Measurements from ENCODE around the gene SDK1. TPM values are rescaled to one million over a fixed set of nuclear protein-coding genes. Genes with fewer than 3 reads are reported as not detected.

The SDK1 gene
- total RNA-seq, 1 experiment from 2014 or later, result 7.1 TPM

DNA sequence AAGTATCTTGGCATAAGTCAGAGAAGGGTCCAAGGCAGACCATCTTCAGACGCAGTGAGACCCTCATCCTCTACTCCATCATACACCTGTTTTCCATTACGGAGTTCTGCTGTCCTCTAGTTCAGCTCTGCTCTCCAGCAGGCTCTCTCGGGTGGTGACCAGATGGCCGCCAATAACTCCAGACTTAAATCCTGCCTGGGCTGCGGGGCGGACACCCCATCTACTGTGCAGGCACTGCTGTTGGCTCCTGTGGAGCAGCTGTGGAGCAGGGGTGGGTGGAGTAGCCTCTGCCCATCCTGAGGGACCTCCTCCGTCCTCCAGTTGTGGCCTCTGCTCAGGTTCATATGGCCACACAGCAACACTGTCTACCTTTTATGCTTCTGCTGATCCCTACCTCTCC lies 608.1 kb downstream of the SDK1 start:
- Histone ChIP-seq H3K4me3 (ENCODE audit: low read depth, low read length) (no peak overlapping the region), H3K9me3 (no peaks in the 10 kb centered on the region), H3K4me1 (no peaks in the 10 kb centered on the region), H3K36me3 (ENCODE audit: control insufficient read depth, insufficient read depth, low read length) (no peaks in the 10 kb centered on the region), H3K27me3 (replicated peaks; ENCODE audit: control insufficient read depth, insufficient read depth, low read length) (no peaks in the 10 kb centered on the region)
- Mint-ChIP-seq H3K27ac (ENCODE audit: unreplicated experiment) (no peak overlapping the region), H3K27me3 (ENCODE audit: insufficient read depth, unreplicated experiment) (no peaks in the 10 kb centered on the region), H3K36me3 (ENCODE audit: insufficient read depth, unreplicated experiment) (peaks cover 11% of the 10 kb centered on the region), H3K4me1 (ENCODE audit: low read depth, unreplicated experiment) (no peaks in the 10 kb centered on the region), H3K9me3 (ENCODE audit: unreplicated experiment) (peaks cover 6% of the 10 kb centered on the region), H3K4me3 (ENCODE audit: unreplicated experiment) (no peak overlapping the region)
- no peak for TF ChIP-seq CTCF (IDR thresholded peaks at IDR 0.05; ENCODE audit: insufficient read depth in 1 of 2, low read depth in 1 of 2, low read length in 1 of 2, severe bottlenecking in 1 of 2, unreplicated experiment in 1 of 2)
- BruUV-seq (replicated peaks), result no TSS peak
- ChIA-PET POLR2A (no interaction called here), CTCF (no interaction called here)
- intact Hi-C loops (cut with micrococcal nuclease; ENCODE audit: unreplicated experiment), result no loop called here
- no peak for DNase-seq

GRCh38 chr7:3910054-3910453 lies 609.0 kb downstream of the SDK1 start:
- Mint-ChIP-seq H3K27ac (ENCODE audit: unreplicated experiment) (no peak overlapping the region), H3K27me3 (ENCODE audit: insufficient read depth, unreplicated experiment) (no peaks in the 10 kb centered on the region), H3K9me3 (ENCODE audit: unreplicated experiment) (peaks cover 6% of the 10 kb centered on the region), H3K4me3 (ENCODE audit: unreplicated experiment) (no peak overlapping the region), H3K4me1 (ENCODE audit: low read depth, unreplicated experiment) (no peaks in the 10 kb centered on the region), H3K36me3 (ENCODE audit: insufficient read depth, unreplicated experiment) (peaks cover 11% of the 10 kb centered on the region)
- TF ChIP-seq CTCF (IDR thresholded peaks at IDR 0.05; ENCODE audit: insufficient read depth in 1 of 2, low read depth in 1 of 2, low read length in 1 of 2, severe bottlenecking in 1 of 2, unreplicated experiment in 1 of 2), result no peak
- Histone ChIP-seq H3K27me3 (replicated peaks; ENCODE audit: control insufficient read depth, insufficient read depth, low read length) (no peaks in the 10 kb centered on the region), H3K9me3 (no peaks in the 10 kb centered on the region), H3K4me1 (no peaks in the 10 kb centered on the region), H3K4me3 (ENCODE audit: low read depth, low read length) (no peak overlapping the region), H3K36me3 (ENCODE audit: control insufficient read depth, insufficient read depth, low read length) (no peaks in the 10 kb centered on the region)
- ChIA-PET POLR2A (no interaction called here), CTCF (no interaction called here)
- no peak for DNase-seq
- BruUV-seq (replicated peaks), result no TSS peak
- intact Hi-C loops (cut with micrococcal nuclease; ENCODE audit: unreplicated experiment), result no loop called here

DNA sequence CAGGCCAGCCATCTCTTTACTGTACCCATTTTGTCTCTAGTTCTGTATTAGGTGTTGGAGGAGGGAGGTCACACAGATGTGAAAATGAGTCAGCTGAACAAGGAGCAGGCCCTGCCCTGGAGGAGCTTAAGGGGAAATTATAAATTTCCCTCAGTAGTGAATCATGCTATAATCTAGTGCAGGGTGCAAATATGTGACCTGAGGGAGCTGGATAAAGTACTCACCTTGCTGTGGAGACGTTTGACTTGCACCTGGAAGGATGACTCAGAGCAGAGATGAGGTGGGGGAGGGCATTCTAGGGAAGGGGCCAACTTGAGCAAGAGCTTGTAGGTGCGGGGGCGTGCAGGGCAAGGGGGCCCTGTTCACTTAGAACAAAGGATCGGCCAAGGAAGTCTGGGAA lies 610.6 kb downstream of the SDK1 start:
- no peak for TF ChIP-seq CTCF (IDR thresholded peaks at IDR 0.05; ENCODE audit: insufficient read depth in 1 of 2, low read depth in 1 of 2, low read length in 1 of 2, severe bottlenecking in 1 of 2, unreplicated experiment in 1 of 2)
- Mint-ChIP-seq H3K9me3 (ENCODE audit: unreplicated experiment) (peaks cover 6% of the 10 kb centered on the region), H3K36me3 (ENCODE audit: insufficient read depth, unreplicated experiment) (peaks cover 11% of the 10 kb centered on the region), H3K27me3 (ENCODE audit: insufficient read depth, unreplicated experiment) (no peaks in the 10 kb centered on the region), H3K4me1 (ENCODE audit: low read depth, unreplicated experiment) (no peaks in the 10 kb centered on the region), H3K4me3 (ENCODE audit: unreplicated experiment) (no peak overlapping the region), H3K27ac (ENCODE audit: unreplicated experiment) (no peak overlapping the region)
- Histone ChIP-seq H3K9me3 (no peaks in the 10 kb centered on the region), H3K4me1 (no peaks in the 10 kb centered on the region), H3K36me3 (ENCODE audit: control insufficient read depth, insufficient read depth, low read length) (no peaks in the 10 kb centered on the region), H3K27me3 (replicated peaks; ENCODE audit: control insufficient read depth, insufficient read depth, low read length) (no peaks in the 10 kb centered on the region), H3K4me3 (ENCODE audit: low read depth, low read length) (no peak overlapping the region)
- DNase-seq, result no peak
- intact Hi-C loops (cut with micrococcal nuclease; ENCODE audit: unreplicated experiment), result no loop called here
- ChIA-PET CTCF (no interaction called here), POLR2A (no interaction called here)
- BruUV-seq (replicated peaks), result no TSS peak

Data from Caco-2 (cell line).